ENCODE results near the gene FLT1.

FLT1 gene

GRCh38 chr13:28494778-28495537 is at the start of gene FLT1:
Gene FLT1, minus strand, starts transcription at chr13:28495128. Its CDS starts 285 bp downstream, at chr13:28494843.
- TF ChIP-seq CTCF (IDR thresholded peaks at IDR 0.05; ENCODE audit: low read depth, low read length), result no peak; the same call in 1 of the 2 replicates
- DNase-seq (ENCODE audit: extremely low read depth, low read depth), result no peak

- DNase-seq (ENCODE audit: extremely low read depth, low read depth), result no peak
- TF ChIP-seq CTCF (IDR thresholded peaks at IDR 0.05; ENCODE audit: low read depth, low read length), result no peak
Measured at GRCh38 chr13:28544026-28544425, 49.1 kb upstream of the FLT1 start.

- no peak for TF ChIP-seq CTCF (IDR thresholded peaks at IDR 0.05; ENCODE audit: low read depth, low read length)
- no peak for DNase-seq (ENCODE audit: extremely low read depth, low read depth)
Measured at GRCh38 chr13:28542804-28543203, 47.9 kb upstream of the FLT1 start.

- TF ChIP-seq CTCF (IDR thresholded peaks at IDR 0.05; ENCODE audit: low read depth, low read length), result no peak
- DNase-seq (ENCODE audit: extremely low read depth, low read depth), result no peak
Measured at GRCh38 chr13:28541966-28542365, 47.0 kb upstream of the FLT1 start.

- DNase-seq (ENCODE audit: extremely low read depth, low read depth), result no peak
- TF ChIP-seq CTCF (IDR thresholded peaks at IDR 0.05; ENCODE audit: low read depth, low read length), result no peak
Measured at GRCh38 chr13:28540612-28541011, 45.7 kb upstream of the FLT1 start.

- no peak for TF ChIP-seq CTCF (IDR thresholded peaks at IDR 0.05; ENCODE audit: low read depth, low read length)
- DNase-seq (ENCODE audit: extremely low read depth, low read depth), result no peak
Measured at GRCh38 chr13:28539625-28540286, 44.8 kb upstream of the FLT1 start.

- no peak for DNase-seq (ENCODE audit: extremely low read depth, low read depth)
- TF ChIP-seq CTCF (IDR thresholded peaks at IDR 0.05; ENCODE audit: low read depth, low read length), result no peak
Measured at GRCh38 chr13:28538932-28539331, 44.0 kb upstream of the FLT1 start.

Measured in AG09319 (cell line).